ENCODE results near the gene RSBN1L. TPM values are rescaled to one million over a fixed set of nuclear protein-coding genes. Genes with fewer than 3 reads are reported as not detected.

RSBN1L gene
- total and polyA plus RNA-seq, 2 donors (not counting 3 experiments of a cell fraction or from before 2014, with no cell fraction given), result 3.0 to 13.1 TPM

DNA sequence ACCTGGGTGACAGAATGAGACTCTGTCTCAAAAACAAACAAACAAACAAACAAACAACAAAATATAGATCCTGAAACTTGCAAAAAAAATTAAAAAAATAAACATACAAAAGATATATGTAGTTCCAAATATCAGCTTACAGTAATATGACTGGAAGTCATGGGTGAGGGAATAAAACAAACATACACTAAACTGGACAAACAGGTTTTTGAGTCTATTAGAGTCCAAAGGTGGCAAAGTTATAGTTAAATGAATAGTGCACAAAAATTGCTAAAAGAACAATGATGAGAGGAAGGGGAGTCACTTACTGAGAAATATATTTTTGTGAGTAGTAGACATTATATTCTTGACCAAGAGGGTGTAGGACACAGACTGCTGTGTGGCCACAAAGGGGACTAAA, 16.7 kb upstream of the RSBN1L start:
- POLR2A ChIA-PET, result no interaction called here
- TF ChIP-seq POLR2A (IDR thresholded peaks at IDR 0.05; ENCODE audit: low read depth, low read length) (no peak), FOS (IDR thresholded peaks at IDR 0.05; ENCODE audit: borderline replicate concordance, insufficient read depth, low read length) (no peak), MYC (IDR thresholded peaks at IDR 0.05; ENCODE audit: low read depth, low read length) (no peak), JUN (IDR thresholded peaks at IDR 0.05; ENCODE audit: borderline replicate concordance, insufficient read depth, insufficient read length, low read depth) (no peak)
- TF ChIP-seq, protein P1, sequence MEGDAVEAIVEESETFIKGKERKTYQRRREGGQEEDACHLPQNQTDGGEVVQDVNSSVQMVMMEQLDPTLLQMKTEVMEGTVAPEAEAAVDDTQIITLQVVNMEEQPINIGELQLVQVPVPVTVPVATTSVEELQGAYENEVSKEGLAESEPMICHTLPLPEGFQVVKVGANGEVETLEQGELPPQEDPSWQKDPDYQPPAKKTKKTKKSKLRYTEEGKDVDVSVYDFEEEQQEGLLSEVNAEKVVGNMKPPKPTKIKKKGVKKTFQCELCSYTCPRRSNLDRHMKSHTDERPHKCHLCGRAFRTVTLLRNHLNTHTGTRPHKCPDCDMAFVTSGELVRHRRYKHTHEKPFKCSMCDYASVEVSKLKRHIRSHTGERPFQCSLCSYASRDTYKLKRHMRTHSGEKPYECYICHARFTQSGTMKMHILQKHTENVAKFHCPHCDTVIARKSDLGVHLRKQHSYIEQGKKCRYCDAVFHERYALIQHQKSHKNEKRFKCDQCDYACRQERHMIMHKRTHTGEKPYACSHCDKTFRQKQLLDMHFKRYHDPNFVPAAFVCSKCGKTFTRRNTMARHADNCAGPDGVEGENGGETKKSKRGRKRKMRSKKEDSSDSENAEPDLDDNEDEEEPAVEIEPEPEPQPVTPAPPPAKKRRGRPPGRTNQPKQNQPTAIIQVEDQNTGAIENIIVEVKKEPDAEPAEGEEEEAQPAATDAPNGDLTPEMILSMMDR (IDR thresholded peaks at IDR 0.05; ENCODE audit: extremely low read depth in 1 of 2, insufficient read depth in 1 of 2, low read depth in 1 of 2, low read length in 2 of 2), result no peak
- dilution Hi-C loops (cut with MboI; ENCODE audit: extremely low pct_ligation_motif_present, low sequenced_read_pairs), result no loop called here
- CTCF ChIA-PET, result no interaction called here
- no peaks in the 10 kb centered on the region for H3K79me2 ChIP-seq (ENCODE audit: control insufficient read depth, insufficient read depth, low read length)
- no peaks in the 10 kb centered on the region for H4K20me1 ChIP-seq (replicated peaks; ENCODE audit: control insufficient read depth, extremely low read depth, insufficient read depth, low read length)
- DNase-seq (ENCODE audit: low read depth, low spot score) (no peak), FAIRE-seq (no peak)
- no peaks in the 10 kb centered on the region for H3K9me1 ChIP-seq (replicated peaks; ENCODE audit: control insufficient read depth, extremely low read depth, insufficient read depth, low read length)
- H3K4me3 ChIP-seq (replicated peaks in 1 of 3; ENCODE audit: insufficient read depth in 1 of 3, low read depth in 1 of 3, low read length in 3 of 3), result no peak overlapping the region
- no peaks in the 10 kb centered on the region for H3K36me3 ChIP-seq (ENCODE audit: control insufficient read depth in 2 of 2, extremely low read depth in 1 of 2, insufficient read depth in 2 of 2, low read length in 2 of 2)
- no peak overlapping the region for H3K9ac ChIP-seq (replicated peaks; ENCODE audit: extremely low read depth, insufficient read depth, low read length)
- intact Hi-C loops (cut with micrococcal nuclease), result no loop called here
- H3K27ac ChIP-seq (ENCODE audit: insufficient read depth, low read depth, low read length), result no peak overlapping the region
- H3K4me2 ChIP-seq (ENCODE audit: insufficient read depth, low read length), result no peak overlapping the region
- no peaks in the 10 kb centered on the region for H3K4me1 ChIP-seq (ENCODE audit: control insufficient read depth, extremely low read depth, insufficient read depth, low read length)
- H3K27me3 ChIP-seq (ENCODE audit: control insufficient read depth in 2 of 2, insufficient read depth in 2 of 2, low read length in 2 of 2), result no peaks in the 10 kb centered on the region
- no peak overlapping the region for H2AFZ ChIP-seq (ENCODE audit: low read depth, low read length)
- no TSS peak for BruUV-seq (replicated peaks)
- H3K9me3 ChIP-seq (replicated peaks; ENCODE audit: control insufficient read depth, insufficient read depth, low read length), result no peaks in the 10 kb centered on the region

DNA sequence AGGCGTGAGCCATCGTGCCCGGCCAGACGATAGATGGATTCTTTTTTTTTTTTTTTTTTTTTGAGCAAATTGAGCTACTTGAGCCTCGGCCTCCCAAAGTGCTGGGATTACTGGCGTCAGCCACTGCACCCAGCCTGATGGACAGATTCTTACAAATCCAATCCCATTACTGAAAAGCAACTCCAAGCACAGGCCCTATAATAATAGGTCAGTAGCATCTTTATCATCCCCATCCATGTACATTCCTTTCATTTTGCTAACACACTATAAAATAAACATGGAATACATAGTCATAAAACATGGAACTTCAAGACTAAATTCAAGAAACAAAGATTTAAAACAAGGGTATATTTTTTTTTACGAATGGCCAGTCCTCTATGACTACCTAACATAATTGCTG, 16.0 kb upstream of the RSBN1L start:
- H3K9me1 ChIP-seq (replicated peaks; ENCODE audit: control insufficient read depth, extremely low read depth, insufficient read depth, low read length), result no peaks in the 10 kb centered on the region

More for the DNA sequence above, 16.0 kb upstream of the RSBN1L start:
- no peak for DNase-seq (ENCODE audit: low read depth, low spot score)
- no peak for FAIRE-seq
- Histone ChIP-seq H4K20me1 (replicated peaks; ENCODE audit: control insufficient read depth, extremely low read depth, insufficient read depth, low read length) (no peaks in the 10 kb centered on the region), H3K4me2 (ENCODE audit: insufficient read depth, low read length) (no peak overlapping the region), H3K9me3 (replicated peaks; ENCODE audit: control insufficient read depth, insufficient read depth, low read length) (no peaks in the 10 kb centered on the region), H3K4me1 (ENCODE audit: control insufficient read depth, extremely low read depth, insufficient read depth, low read length) (no peaks in the 10 kb centered on the region), H3K27ac (ENCODE audit: insufficient read depth, low read depth, low read length) (no peak overlapping the region), H3K36me3 (ENCODE audit: control insufficient read depth in 2 of 2, extremely low read depth in 1 of 2, insufficient read depth in 2 of 2, low read length in 2 of 2) (no peaks in the 10 kb centered on the region), H2AFZ (ENCODE audit: low read depth, low read length) (no peak overlapping the region), H3K27me3 (ENCODE audit: control insufficient read depth in 2 of 2, insufficient read depth in 2 of 2, low read length in 2 of 2) (no peaks in the 10 kb centered on the region), H3K4me3 (replicated peaks in 1 of 3; ENCODE audit: insufficient read depth in 1 of 3, low read depth in 1 of 3, low read length in 3 of 3) (no peak overlapping the region), H3K79me2 (ENCODE audit: control insufficient read depth, insufficient read depth, low read length) (no peaks in the 10 kb centered on the region), H3K9ac (replicated peaks; ENCODE audit: extremely low read depth, insufficient read depth, low read length) (no peak overlapping the region)
- BruUV-seq (replicated peaks), result no TSS peak
- POLR2A ChIA-PET, result interaction anchor here (0.6 kb wide), 1 partner anchor 57 kb away, joined by 5 read pairs; no protein-coding TSS in a partner anchor
- intact Hi-C loops (cut with micrococcal nuclease), result no loop called here
- TF ChIP-seq JUN (IDR thresholded peaks at IDR 0.05; ENCODE audit: borderline replicate concordance, insufficient read depth, insufficient read length, low read depth), result no peak
- no peak for TF ChIP-seq GATA2 (IDR thresholded peaks at IDR 0.05; ENCODE audit: insufficient read depth, insufficient read length, low read depth, low read length)
- TF ChIP-seq EZH2 (IDR thresholded peaks at IDR 0.05; ENCODE audit: borderline replicate concordance, low read depth, low read length, severe bottlenecking), result no peak
- TF ChIP-seq, protein P1 (IDR thresholded peaks at IDR 0.05; ENCODE audit: extremely low read depth in 1 of 2, insufficient read depth in 1 of 2, low read depth in 1 of 2, low read length in 2 of 2), result no peak
- no peak for TF ChIP-seq FOS (IDR thresholded peaks at IDR 0.05; ENCODE audit: borderline replicate concordance, insufficient read depth, low read length)
- no peak for TF ChIP-seq POLR2AphosphoS5 (IDR thresholded peaks at IDR 0.05; ENCODE audit: insufficient read depth, low read depth, low read length)
- no peak for TF ChIP-seq POLR2A (IDR thresholded peaks at IDR 0.05; ENCODE audit: low read depth, low read length)
- no peak for TF ChIP-seq MYC (IDR thresholded peaks at IDR 0.05; ENCODE audit: low read depth, low read length)
- TF ChIP-seq, protein P2, sequence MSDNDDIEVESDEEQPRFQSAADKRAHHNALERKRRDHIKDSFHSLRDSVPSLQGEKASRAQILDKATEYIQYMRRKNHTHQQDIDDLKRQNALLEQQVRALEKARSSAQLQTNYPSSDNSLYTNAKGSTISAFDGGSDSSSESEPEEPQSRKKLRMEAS (IDR thresholded peaks at IDR 0.05; ENCODE audit: insufficient read depth, insufficient read length), result no peak
- dilution Hi-C loops (cut with MboI; ENCODE audit: extremely low pct_ligation_motif_present, low sequenced_read_pairs), result no loop called here
- CTCF ChIA-PET, result interaction anchor here (0.6 kb wide), 1 partner anchor 254 kb away, joined by 3 read pairs; no protein-coding TSS in a partner anchor
